ENCODE measurements around the gene SUFU.

GRCh38 chr10:102509387-102509786 is 5.6 kb downstream of the SUFU start:
- TF ChIP-seq SUZ12 (IDR thresholded peaks at IDR 0.05; ENCODE audit: extremely low read depth, insufficient read depth, insufficient read length), result no peak
- TF ChIP-seq ZNF274 (IDR thresholded peaks at IDR 0.05; ENCODE audit: low read depth, low read length), result no peak
